ENCODE results near the gene SLC22A5. TPM values are rescaled to one million over a fixed set of nuclear protein-coding genes. Genes with fewer than 3 reads are reported as not detected.
"Not testable (repeated sequence)": the region's sequence is repeated elsewhere in the genome, so short reads cannot be mapped to it uniquely, and the experiment has no call there.

SLC22A5 gene
- total and polyA plus RNA-seq, 10 of the 15 experiments (the other 5 are each of a cell fraction or from before 2014, with no cell fraction given), result 1.1 to 4.4 (median 2.3) TPM

DNA sequence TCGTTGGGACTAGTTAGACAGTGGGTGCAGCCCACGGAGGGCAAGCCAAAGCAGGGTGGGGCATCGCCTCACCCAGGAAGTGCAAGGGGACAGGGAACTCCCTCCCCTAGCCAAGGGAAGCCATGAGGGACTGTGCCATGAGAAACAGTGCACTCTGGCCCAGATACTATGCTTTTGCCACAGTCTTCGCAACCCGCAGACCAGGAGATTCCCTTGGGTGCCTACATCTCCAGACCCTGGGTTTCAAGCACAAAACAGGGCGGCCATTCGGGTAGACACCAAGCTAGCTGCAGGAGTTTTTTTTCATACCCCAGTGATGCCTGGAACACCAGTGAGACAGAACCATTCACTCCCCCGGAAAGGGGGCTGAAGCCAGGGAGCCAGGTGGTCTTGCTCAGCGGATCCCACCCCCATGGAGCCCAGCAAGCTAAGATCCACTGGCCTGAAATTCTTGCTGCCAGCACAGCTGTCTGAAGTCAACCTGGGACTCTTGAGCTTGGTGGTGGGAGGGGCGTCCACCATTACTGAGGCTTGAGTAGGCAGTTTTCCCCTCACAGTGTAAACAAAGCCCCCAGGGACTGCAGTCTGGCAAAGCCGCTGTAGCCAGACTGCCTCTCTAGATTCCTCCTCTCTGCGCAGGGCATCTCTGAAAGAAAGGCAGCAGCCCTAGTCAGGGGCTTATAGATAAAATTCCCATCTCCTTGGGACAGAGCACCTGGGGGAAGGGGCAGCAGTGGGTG, 28.6 kb downstream of the SLC22A5 start:
- POLR2A ChIA-PET; H3K27me3 ChIP-seq (replicated peaks in 1 of 2; ENCODE audit: control insufficient read depth in 2 of 2, insufficient read depth in 2 of 2, low read length in 1 of 2); DNase-seq (ENCODE audit: low read depth, low spot score); intact Hi-C loops (cut with micrococcal nuclease; ENCODE audit: unreplicated experiment); H3K9ac ChIP-seq (ENCODE audit: control insufficient read depth, insufficient read depth, low read length); H4K20me1 ChIP-seq (ENCODE audit: control insufficient read depth, insufficient read depth); H3K27ac ChIP-seq (ENCODE audit: control insufficient read depth, insufficient read depth); FAIRE-seq; H3K4me3 ChIP-seq; H3K36me3 ChIP-seq (ENCODE audit: control insufficient read depth in 2 of 2, insufficient read depth in 2 of 2, low read length in 1 of 2); H3K4me2 ChIP-seq (ENCODE audit: control insufficient read depth, insufficient read depth); ATAC-seq; BruUV-seq (replicated peaks); H3K4me1 ChIP-seq (ENCODE audit: control insufficient read depth, insufficient read depth, low read length); in situ Hi-C loops (cut with MboI); H3K9me3 ChIP-seq (replicated peaks; ENCODE audit: control insufficient read depth, insufficient read depth, low read length); H2AFZ ChIP-seq (ENCODE audit: control insufficient read depth, low read depth, low read length); H3K79me2 ChIP-seq (ENCODE audit: control insufficient read depth, insufficient read depth, low read length): not testable (repeated sequence)
- whole genome bisulfite sequencing (ENCODE audit: insufficient coverage, insufficient replicate concordance, low lambda C conversion rate, missing lambda C conversion rate), result 84% methylated on average over 12 of the region's 12 CpGs
- RAD21 ChIA-PET (ENCODE audit: unreplicated experiment), result interaction anchor here (1.3 kb wide), 1 partner anchor 13 kb away, joined by 3 read pairs; no protein-coding TSS in a partner anchor
- SMC1A ChIA-PET (ENCODE audit: uncharacterized antibody, unreplicated experiment), result interaction anchor here (1.4 kb wide), 1 partner anchor 16 kb away, joined by 4 read pairs; no protein-coding TSS in a partner anchor
- CTCF ChIA-PET, result interaction anchor here (0.6 to 22.4 kb wide), 2 partner anchors 103 to 159 kb away, joined by 3 to 481 read pairs; no protein-coding TSS in a partner anchor

DNA sequence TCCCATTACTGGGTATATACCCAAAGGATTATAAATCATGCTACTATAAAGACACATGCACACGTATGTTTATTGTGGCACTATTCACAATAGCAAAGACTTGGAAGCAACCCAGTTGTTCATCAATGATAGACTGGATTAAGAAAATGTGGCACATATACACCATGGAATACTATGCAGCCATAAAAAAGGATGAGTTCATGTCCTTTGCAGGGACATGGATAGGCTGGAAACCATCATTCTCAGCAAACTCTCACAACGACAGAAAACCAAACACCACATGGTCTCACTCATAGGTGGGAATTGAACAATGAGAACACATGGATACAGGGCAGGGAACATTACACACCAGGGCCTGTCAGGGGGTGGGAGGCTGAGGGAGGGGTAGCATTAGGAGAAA, 34.5 kb downstream of the SLC22A5 start:
- BruUV-seq (replicated peaks); H3K36me3 ChIP-seq (ENCODE audit: control insufficient read depth in 2 of 2, insufficient read depth in 2 of 2, low read length in 1 of 2); H3K27ac ChIP-seq (ENCODE audit: control insufficient read depth, insufficient read depth); FAIRE-seq; H3K4me3 ChIP-seq; in situ Hi-C loops (cut with MboI); CTCF ChIA-PET; SMC1A ChIA-PET (ENCODE audit: uncharacterized antibody, unreplicated experiment); ATAC-seq; H3K9me3 ChIP-seq (replicated peaks; ENCODE audit: control insufficient read depth, insufficient read depth, low read length); DNase-seq (ENCODE audit: low read depth, low spot score); POLR2A ChIA-PET; H2AFZ ChIP-seq (ENCODE audit: control insufficient read depth, low read depth, low read length); H3K4me2 ChIP-seq (ENCODE audit: control insufficient read depth, insufficient read depth); H3K9ac ChIP-seq (ENCODE audit: control insufficient read depth, insufficient read depth, low read length); H4K20me1 ChIP-seq (ENCODE audit: control insufficient read depth, insufficient read depth); intact Hi-C loops (cut with micrococcal nuclease; ENCODE audit: unreplicated experiment); H3K27me3 ChIP-seq (replicated peaks in 1 of 2; ENCODE audit: control insufficient read depth in 2 of 2, insufficient read depth in 2 of 2, low read length in 1 of 2); H3K79me2 ChIP-seq (ENCODE audit: control insufficient read depth, insufficient read depth, low read length); H3K4me1 ChIP-seq (ENCODE audit: control insufficient read depth, insufficient read depth, low read length): not testable (repeated sequence)
- RAD21 ChIA-PET (ENCODE audit: unreplicated experiment), result interaction anchor here (0.6 kb wide), 1 partner anchor 123 kb away, joined by 3 read pairs; no protein-coding TSS in a partner anchor
- 89% methylated on average over 2 of the region's 2 CpGs for WGBS (ENCODE audit: insufficient coverage, insufficient replicate concordance, low lambda C conversion rate, missing lambda C conversion rate)

Data from GM12878 (cell line).